HG02623 (cell line): Measurements from ENCODE around the gene CLMP.
A peak's percentile ranks its signal among the peaks of the same experiment; 100 is the strongest.
"Not testable (repeated sequence)": the region's sequence is repeated elsewhere in the genome, so short reads cannot be mapped to it uniquely, and the experiment has no call there.

Experiments used
- ATAC-seq: cut with Tn5 transposase; IDR thresholded peaks from one replicate; pipeline ENCODE4 v1.9.1; 2021; ENCODE audit warnings: moderate library complexity; ENCODE audit not compliant: unreplicated experiment

CLMP gene

DNA sequence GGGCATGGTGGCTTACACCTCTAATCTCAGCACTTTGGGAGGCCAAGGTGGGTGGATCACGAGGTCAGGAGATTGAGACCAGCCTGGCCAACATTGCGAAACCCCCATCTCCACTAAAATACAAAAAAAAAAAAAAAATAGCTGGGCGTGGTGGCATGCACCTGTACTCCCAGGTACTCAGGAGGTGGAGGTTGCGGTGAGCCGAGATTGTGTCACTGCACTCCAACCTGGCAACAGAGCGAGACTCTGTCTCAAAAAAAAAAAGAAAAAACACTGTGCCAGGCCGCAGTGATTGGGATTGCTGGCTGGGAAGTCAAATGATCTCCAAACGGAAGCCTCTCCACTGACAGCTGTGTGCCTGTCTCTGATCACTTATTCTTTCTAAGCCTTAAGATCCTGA is 104.9 kb downstream of the CLMP start:
- not testable (repeated sequence) for ATAC-seq

GRCh38 chr11:123088896-123089295 is 106.2 kb downstream of the CLMP start:
- not testable (repeated sequence) for ATAC-seq

DNA sequence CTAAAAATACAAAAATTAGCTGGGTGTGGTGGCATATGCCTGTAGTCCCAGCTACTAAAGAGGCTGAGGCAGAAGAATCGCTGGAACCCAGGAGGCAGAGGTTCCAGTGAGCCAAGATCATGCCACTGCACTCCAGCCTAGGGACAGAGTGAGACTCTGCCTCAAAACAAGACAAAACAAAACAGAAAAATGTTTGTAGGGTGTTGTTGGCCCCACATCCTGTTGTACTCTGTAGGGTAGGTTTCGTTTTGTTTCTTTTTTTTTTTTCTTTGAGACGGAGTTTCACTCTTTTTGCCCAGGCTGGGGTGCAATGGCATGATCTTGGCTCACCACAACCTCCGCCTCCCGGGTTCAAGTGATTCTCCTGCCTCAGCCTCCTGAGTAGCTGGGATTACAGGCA is 107.4 kb downstream of the CLMP start:
- peak; percentile 50 for ATAC-seq

- no peak for ATAC-seq
Measured at GRCh38 chr11:123086305-123086704, 108.7 kb downstream of the CLMP start.

GRCh38 chr11:123085497-123085896 is 109.6 kb downstream of the CLMP start:
- no peak for ATAC-seq

DNA sequence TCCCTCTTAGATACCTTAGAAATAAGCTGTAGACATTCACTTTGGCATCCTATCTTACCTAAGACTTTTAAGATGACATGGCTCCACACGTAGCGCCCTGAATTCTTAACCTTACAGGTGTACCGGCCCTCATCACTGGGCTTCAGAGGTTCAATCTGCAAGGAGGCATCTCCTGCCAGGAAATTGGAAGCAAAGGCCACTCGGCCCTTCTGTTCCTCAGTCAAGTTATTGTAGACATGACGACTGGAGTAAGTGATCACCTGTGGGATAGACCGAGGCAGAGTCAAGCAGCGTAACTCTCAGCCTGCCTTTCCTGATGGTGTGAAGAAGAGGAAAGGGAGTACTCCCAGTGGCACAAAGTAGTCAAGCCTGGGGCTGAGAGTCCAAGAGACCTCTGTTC is 110.6 kb downstream of the CLMP start:
- no peak for ATAC-seq

GRCh38 chr11:123083623-123084029 is 111.4 kb downstream of the CLMP start:
- ATAC-seq = no peak

DNA sequence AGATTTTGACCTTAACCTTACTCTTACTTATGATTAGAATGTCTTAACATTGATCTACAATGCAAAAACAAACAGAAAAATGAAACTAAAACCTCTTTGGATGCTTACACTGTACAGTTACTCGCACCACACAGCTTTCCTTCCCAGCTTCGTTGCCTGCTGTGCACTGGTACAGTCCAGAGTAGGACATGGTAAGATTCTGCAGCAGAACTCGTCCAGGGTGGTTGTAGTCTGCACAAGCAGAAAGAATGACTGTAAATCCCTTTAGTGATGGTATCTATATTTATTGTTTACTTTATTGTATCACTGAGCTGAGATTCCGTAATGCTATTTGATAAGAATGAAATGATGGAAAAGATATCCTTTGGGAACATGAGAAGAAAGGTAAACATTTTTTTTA is 112.1 kb downstream of the CLMP start:
- ATAC-seq = no peak

GRCh38 chr11:123080015-123080414 is 115.0 kb downstream of the CLMP start:
- ATAC-seq = no peak

- no peak for ATAC-seq
Measured at GRCh38 chr11:123076484-123076883, 118.6 kb downstream of the CLMP start.

- no peak for ATAC-seq
Measured at GRCh38 chr11:123073343-123074057, 121.5 kb downstream of the CLMP start.

DNA sequence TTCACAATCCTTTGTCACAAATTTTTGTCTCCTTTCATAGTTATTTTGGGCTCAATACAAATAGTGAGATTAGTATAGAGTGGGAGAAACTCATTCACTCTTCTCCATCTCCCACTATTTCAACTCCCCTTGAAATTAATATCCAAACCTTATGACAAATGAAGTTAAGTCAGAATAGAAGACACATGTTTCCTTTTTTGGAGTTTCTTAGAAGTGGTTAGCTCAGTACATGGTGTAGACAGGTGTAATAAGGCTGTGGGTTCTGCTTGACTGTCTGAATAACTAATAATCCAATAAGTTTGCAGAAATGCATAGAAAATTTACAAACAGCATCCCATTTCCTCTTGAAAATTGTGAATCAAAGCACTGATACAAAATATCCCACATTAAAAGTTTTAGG is 122.3 kb downstream of the CLMP start:
- ATAC-seq = no peak

DNA sequence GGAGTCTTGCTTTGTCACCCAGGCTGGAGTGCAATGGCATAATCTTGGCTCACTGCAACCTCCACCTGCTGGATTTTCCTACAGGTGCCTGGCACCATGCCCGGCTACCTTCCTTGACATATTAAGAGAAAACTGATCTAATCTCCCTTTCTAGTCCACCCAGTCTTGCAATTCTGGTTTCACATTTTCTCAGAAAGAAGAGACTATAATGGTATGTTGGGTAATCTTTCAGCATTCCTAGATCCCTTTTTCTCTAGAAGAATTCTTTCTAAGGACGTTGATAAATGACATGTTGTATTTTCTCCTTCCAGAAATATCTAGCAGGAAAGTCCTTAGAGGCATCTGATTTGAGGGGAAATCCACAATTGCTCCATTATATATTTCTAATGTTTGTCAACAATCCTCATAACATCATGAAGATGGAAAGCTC is 122.7 kb downstream of the CLMP start:
- ATAC-seq = no peak

GRCh38 chr11:123069908-123070821 is 124.9 kb downstream of the CLMP start:
- peak; percentile 55 for ATAC-seq

DNA sequence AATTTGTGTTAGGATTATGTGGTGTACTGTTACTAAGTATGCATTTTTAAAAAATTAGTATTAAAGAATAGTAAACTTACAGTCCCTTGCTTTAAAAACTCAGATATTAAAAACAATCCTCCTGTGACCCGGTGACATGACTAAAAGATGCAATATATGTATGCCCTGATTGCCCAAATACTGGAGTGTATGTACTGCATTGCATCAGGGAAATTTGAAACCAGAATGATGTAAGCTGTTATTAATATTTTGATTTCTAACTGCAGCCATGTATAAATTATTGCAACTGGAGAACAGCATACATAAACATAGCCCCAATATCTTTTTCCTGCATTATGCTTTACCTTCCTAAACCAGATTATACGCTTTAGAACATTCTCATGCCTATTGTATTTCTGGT is 129.4 kb downstream of the CLMP start:
- no peak for ATAC-seq

DNA sequence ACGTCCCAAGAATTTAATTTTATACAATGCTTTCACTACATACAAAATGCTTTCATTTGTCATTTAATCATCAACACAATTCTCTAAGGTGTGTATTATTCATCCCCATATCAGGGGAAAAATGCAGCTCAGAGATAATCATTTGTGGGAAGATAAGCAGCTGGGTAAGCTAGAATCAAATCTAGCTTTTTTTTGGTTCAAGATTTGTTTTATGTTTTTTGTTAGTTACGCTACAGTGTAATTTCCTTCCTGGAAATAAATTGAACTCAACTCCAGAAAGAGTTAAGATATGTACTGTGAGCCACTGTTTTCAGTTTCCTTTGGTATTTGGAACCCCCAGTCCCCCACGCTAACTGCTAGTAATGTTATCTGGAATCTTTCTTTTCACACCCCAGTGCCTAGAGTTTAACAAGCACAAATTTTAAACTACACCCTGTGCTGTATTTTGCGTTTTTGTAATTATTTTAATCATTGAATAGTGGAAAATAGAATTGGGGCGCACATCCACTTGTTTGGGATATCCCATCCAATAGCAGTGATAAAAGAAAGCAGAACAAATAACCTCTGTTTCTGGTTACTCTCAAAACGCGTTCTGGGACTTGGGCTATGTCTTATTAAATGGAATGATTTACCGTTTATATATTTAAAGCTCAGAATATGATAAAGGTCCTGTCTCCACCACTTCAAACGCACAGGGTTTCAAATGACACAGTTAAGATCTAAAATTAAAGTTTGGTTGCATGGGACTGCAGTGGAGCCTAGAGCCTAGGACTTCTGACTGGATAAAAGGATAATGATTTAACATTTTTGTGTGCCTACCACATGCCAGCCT is 131.0 kb downstream of the CLMP start:
- no peak for ATAC-seq

GRCh38 chr11:123062892-123063825 is 131.9 kb downstream of the CLMP start:
- ATAC-seq = no peak

- peak; percentile 85 for ATAC-seq
Measured at GRCh38 chr11:123062158-123062891, 132.7 kb downstream of the CLMP start.

GRCh38 chr11:123061403-123062157 is 133.5 kb downstream of the CLMP start, which contains the start of gene HSPA8:
Gene HSPA8 (minus strand): TSS chr11:123062136. CDS start chr11:123061324, 812 bp downstream.
- ATAC-seq = no peak
